IMR-90 (cell line): ENCODE results near the gene SH2D7. TPM values are rescaled to one million over a fixed set of nuclear protein-coding genes. Genes with fewer than 3 reads are reported as not detected.

Experiments used
- ATAC-seq: fragments of 200-7000 bp; cut with Tn5 transposase; 2 replicates; pipeline ENCODE4 v1.9.1; 2020; ENCODE audit warnings: low read depth, mild to moderate bottlenecking, moderate library complexity
- BruUV-seq: library from RNA; stranded (reverse); fragments of 400-500 nt; replicated peaks from 2 replicates; lab custom pipeline; 2021; lab: Mats Ljungman, UMichigan
- CTCF ChIA-PET: fragments of 300-600 bp; formaldehyde crosslinking; extraction: SDS; loops from one replicate; lab custom pipeline; 2021; ENCODE audit warnings: antibody characterized with exemption; lab: Yijun Ruan, JAX
- POLR2A ChIA-PET: fragments of 300-600 bp; sonication (Branson Sonifier 250); formaldehyde crosslinking; loops from one replicate; lab custom pipeline; 2022; ENCODE audit warnings: antibody characterized with exemption; ENCODE audit not compliant: unreplicated experiment; lab: Charles Lee
- DNase-seq: peaks from one replicate; pipeline ENCODE4 v3.0.0; 2013
- H2AFZ ChIP-seq: replicated peaks from 2 replicates; pipeline ENCODE3; 2013; ENCODE audit warnings: low read length, mild to moderate bottlenecking; ENCODE audit not compliant: poor library complexity
- H2AK5ac ChIP-seq: 2 replicates; pipeline ENCODE4 v1.6.1; 2013; ENCODE audit warnings: low read depth, low read length, inconsistent platforms
- H2AK9ac ChIP-seq: replicated peaks from 2 replicates; pipeline ENCODE3; 2013; ENCODE audit warnings: mild to moderate bottlenecking, low read depth, low read length, moderate library complexity; ENCODE audit not compliant: poor library complexity
- H2BK120ac ChIP-seq: 2 replicates; pipeline ENCODE4 v1.6.1; 2013; ENCODE audit warnings: low read depth, low read length, inconsistent platforms
- H2BK15ac ChIP-seq: 3 replicates; pipeline ENCODE4 v1.6.1; 2013; ENCODE audit warnings: low read depth, low read length, inconsistent platforms
- H2BK20ac ChIP-seq: 2 replicates; pipeline ENCODE4 v1.6.1; 2013; ENCODE audit warnings: low read depth, mild to moderate bottlenecking, inconsistent platforms, low read length, moderate library complexity
- H2BK5ac ChIP-seq: 2 replicates; pipeline ENCODE4 v1.6.1; 2013; ENCODE audit warnings: mild to moderate bottlenecking, low read depth, low read length, inconsistent platforms; ENCODE audit not compliant: poor library complexity, severe bottlenecking
- H3K14ac ChIP-seq: replicated peaks from 2 replicates; pipeline ENCODE4 v1.6.1; 2013; ENCODE audit warnings: low read depth, low read length, inconsistent platforms
- H3K18ac ChIP-seq: 2 replicates; pipeline ENCODE4 v1.6.1; 2013; ENCODE audit warnings: low read depth, low read length, control low read depth
- H3K23ac ChIP-seq: 2 replicates; pipeline ENCODE4 v1.6.1; 2013; ENCODE audit warnings: low read depth, low read length, inconsistent platforms
- H3K27ac ChIP-seq: 2 replicates; pipeline ENCODE4 v1.5.1; 2013; ENCODE audit warnings: mild to moderate bottlenecking, control low read depth, low read length; ENCODE audit not compliant: insufficient read depth
- H3K27me3 ChIP-seq: 2 replicates; pipeline ENCODE4 v1.6.1; 2013; ENCODE audit warnings: low read length; ENCODE audit not compliant: control insufficient read depth, insufficient read depth
- H3K36me3 ChIP-seq: 2 replicates; pipeline ENCODE4 v1.6.1; 2013; ENCODE audit warnings: low read length, mixed read lengths; ENCODE audit not compliant: control insufficient read depth, insufficient read depth
- H3K4ac ChIP-seq: 2 replicates; pipeline ENCODE4 v1.6.1; 2013; ENCODE audit warnings: low read depth, low read length, inconsistent platforms
- H3K4me1 ChIP-seq: 2 replicates; pipeline ENCODE4 v1.6.1; 2013; ENCODE audit warnings: low read length, mixed read lengths; ENCODE audit not compliant: control insufficient read depth, insufficient read depth
- H3K4me2 ChIP-seq: 2 replicates; pipeline ENCODE4 v1.6.1; 2013; ENCODE audit warnings: low read depth, mild to moderate bottlenecking, control low read depth, low read length, moderate library complexity
- H3K4me3 ChIP-seq: 2 replicates; pipeline ENCODE4 v1.5.1; 2013; ENCODE audit warnings: low read depth, mild to moderate bottlenecking, control low read depth, low read length, moderate library complexity; ENCODE audit not compliant: insufficient read depth
- H3K56ac ChIP-seq: 2 replicates; pipeline ENCODE4 v1.6.1; 2013; ENCODE audit warnings: low read length, inconsistent platforms; ENCODE audit not compliant: insufficient read depth; ENCODE audit errors: extremely low read depth
- H3K79me1 ChIP-seq, 2 experiments: 2 replicates each; pipeline ENCODE4 v1.6.1; 2013; ENCODE audit warnings: low read length in 2 of 2, inconsistent platforms in 1 of 2, low read depth in 1 of 2
- H3K9ac ChIP-seq: 2 replicates; pipeline ENCODE4 v1.6.1; 2013; ENCODE audit warnings: low read depth, low read length, control low read depth
- H3K9me1 ChIP-seq: 2 replicates; pipeline ENCODE4 v1.6.1; 2013; ENCODE audit warnings: low read length, inconsistent platforms; ENCODE audit not compliant: insufficient read depth
- H3K9me3 ChIP-seq: 2 replicates; pipeline ENCODE4 v1.6.1; 2013; ENCODE audit warnings: low read length; ENCODE audit not compliant: control insufficient read depth, insufficient read depth
- H4K20me1 ChIP-seq: 2 replicates; pipeline ENCODE4 v1.6.1; 2013; ENCODE audit warnings: low read length, inconsistent platforms; ENCODE audit not compliant: insufficient read depth
- H4K5ac ChIP-seq: 2 replicates; pipeline ENCODE4 v1.6.1; 2013; ENCODE audit warnings: mild to moderate bottlenecking, low read depth, low read length, control low read depth
- H4K8ac ChIP-seq, 2 experiments: 2 replicates each; pipeline ENCODE4 v1.6.1; 2013; ENCODE audit warnings: low read depth in 2 of 2, low read length in 2 of 2, control low read depth in 1 of 2, inconsistent platforms in 1 of 2
- H4K91ac ChIP-seq: 2 replicates; pipeline ENCODE4 v1.6.1; 2013; ENCODE audit warnings: low read depth, low read length, inconsistent platforms; ENCODE audit not compliant: insufficient read depth
- BHLHE40 ChIP-seq: fragments of 150-350 bp; IDR thresholded peaks from 2 replicates; pipeline ENCODE4 v1.6.1; 2016; ENCODE audit warnings: mild to moderate bottlenecking, low read depth, low read length
- MAZ ChIP-seq: IDR thresholded peaks from 2 replicates; pipeline ENCODE4 v1.6.1; 2012; ENCODE audit warnings: low read depth, mild to moderate bottlenecking, low read length, improper control_type of control experiment, moderate library complexity, borderline replicate concordance
- MXI1 ChIP-seq: IDR thresholded peaks from 2 replicates; pipeline ENCODE4 v1.6.1; 2012; ENCODE audit warnings: low read depth, mild to moderate bottlenecking, low read length, moderate library complexity, borderline replicate concordance
- POLR2A ChIP-seq: IDR thresholded peaks from 2 replicates; pipeline ENCODE4 v1.6.1; 2012; ENCODE audit warnings: mild to moderate bottlenecking, low read depth, low read length
- WGBS, 2 experiments: methylation state at CpG; one replicate each; pipeline versions ENCODE4 v1.1.5 to v1.1.7; 2013; ENCODE audit warnings: missing lambda C conversion rate in 2 of 2; ENCODE audit not compliant: insufficient read length in 1 of 2; ENCODE audit errors: extremely low coverage in 2 of 2; 5-methylcytosine and 5-hydroxymethylcytosine counted together
- dilution Hi-C: fragments of 300-500 bp; cut with HindIII; formaldehyde crosslinking; loops from one replicate; pipeline ENCODE4 v1.14.3; 2018; ENCODE audit warnings: low sequenced_read_pairs; ENCODE audit not compliant: unreplicated experiment
- in situ Hi-C: fragments of 300-500 bp; cut with MboI; formaldehyde crosslinking; loops from 3 replicates; pipeline ENCODE4 v1.14.3; 2019; ENCODE audit warnings: low sequenced_read_pairs, inconsistent platforms, mixed read lengths
- intact Hi-C: fragments of 100-400 bp; cut with micrococcal nuclease; formaldehyde crosslinking; loops from 2 replicates; pipeline ENCODE4 v1.10.0; 2022
- polyA plus RNA-seq, 3 experiments: library from polyadenylated mRNA; depleted of rRNA; stranded (reverse); fragments of >200 nt; gene quantifications; 2 replicates each; pipeline ENCODE4 v1.2.3, GENCODE V29; 2012; ENCODE audit warnings: low replicate concordance in 1 of 3
- total RNA-seq: library from RNA; depleted of rRNA; stranded (reverse); fragments of >200 nt; gene quantifications from 2 replicates; pipeline ENCODE4 v1.2.3, GENCODE V29; 2012

Gene SH2D7
- total and polyA plus RNA-seq, 2 of the 4 experiments (the other 2 are of a cell fraction) = not detected

DNA sequence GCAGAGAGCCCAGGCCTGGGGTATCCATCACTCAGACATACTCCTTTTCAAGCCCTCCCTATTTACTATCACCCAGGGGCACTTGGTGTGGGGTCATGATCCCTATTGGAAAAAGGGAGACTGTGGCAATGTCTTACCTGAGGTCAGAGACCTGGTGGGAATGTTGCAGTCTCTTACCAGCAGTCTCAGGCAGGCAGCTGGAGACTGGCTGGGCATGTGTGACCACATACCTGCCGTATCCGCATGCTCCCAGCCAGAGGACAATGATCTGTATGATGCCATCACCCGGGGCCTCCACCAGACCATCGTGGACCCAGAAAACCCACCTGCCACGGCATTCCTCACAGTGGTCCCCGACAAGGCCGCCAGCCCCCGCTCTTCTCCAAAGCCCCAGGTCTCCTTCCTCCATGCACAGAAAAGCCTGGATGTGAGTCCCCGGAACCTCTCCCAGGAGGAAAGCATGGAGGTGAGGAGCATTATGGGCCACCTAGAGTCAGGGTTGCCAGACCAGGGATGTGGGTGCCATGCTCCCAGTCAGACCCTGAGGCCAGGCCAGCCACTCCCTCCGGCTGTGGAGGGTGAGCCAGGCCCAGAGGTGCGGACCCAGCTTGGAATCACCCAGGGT is 5.9 kb downstream of the SH2D7 start:
- Histone ChIP-seq H3K36me3 (no peaks in the 10 kb centered on the region), H2BK15ac (no peak overlapping the region), H4K5ac (no peak overlapping the region), H2BK20ac (no peak overlapping the region), H2BK120ac (no peak overlapping the region), H3K14ac (no peak overlapping the region), H3K4ac (no peak overlapping the region), H3K27ac (no peak overlapping the region), H2AFZ (no peak overlapping the region), H3K18ac (no peak overlapping the region), H3K23ac (no peak overlapping the region), H3K9me1 (peaks cover 8% of the 10 kb centered on the region), H2AK9ac (no peak overlapping the region), H2AK5ac (no peak overlapping the region), H3K9ac (no peak overlapping the region), H3K9me3 (no peaks in the 10 kb centered on the region), H4K91ac (no peak overlapping the region), H3K56ac (no peak overlapping the region), H4K8ac (no peak overlapping the region), H2BK5ac (no peak overlapping the region), H3K4me3 (no peak overlapping the region), H3K4me1 (peaks cover 10% of the 10 kb centered on the region), H4K20me1 (peaks cover 12% of the 10 kb centered on the region), H3K4me2 (no peak overlapping the region), H3K27me3 (peaks cover 27% of the 10 kb centered on the region), H3K79me1 (no peaks in the 10 kb centered on the region)
- dilution Hi-C loops (no loop called here), intact Hi-C loops (no loop called here), in situ Hi-C loops (no loop called here)
- ATAC-seq (no peak), DNase-seq (no peak)
- ChIA-PET CTCF (no interaction called here), POLR2A (no interaction called here)
- BruUV-seq = no TSS peak
- TF ChIP-seq MAZ (no peak), POLR2A (no peak), MXI1 (no peak), BHLHE40 (no peak)
- 100% methylated on average over 3 of the region's 11 CpGs; no CpG with 5 or more reads in 1 of the 2 experiments for WGBS, 2 experiments
